Measurements from ENCODE around the gene RTN4R. TPM values are rescaled to one million over a fixed set of nuclear protein-coding genes. Genes with fewer than 3 reads are reported as not detected.

The RTN4R gene
- total and polyA plus RNA-seq, 9 of the 15 experiments (the other 6 are each of a cell fraction or from before 2014, with no cell fraction given) = 0.04 to 2.8 (median 1.4) TPM; not detected in 3

DNA sequence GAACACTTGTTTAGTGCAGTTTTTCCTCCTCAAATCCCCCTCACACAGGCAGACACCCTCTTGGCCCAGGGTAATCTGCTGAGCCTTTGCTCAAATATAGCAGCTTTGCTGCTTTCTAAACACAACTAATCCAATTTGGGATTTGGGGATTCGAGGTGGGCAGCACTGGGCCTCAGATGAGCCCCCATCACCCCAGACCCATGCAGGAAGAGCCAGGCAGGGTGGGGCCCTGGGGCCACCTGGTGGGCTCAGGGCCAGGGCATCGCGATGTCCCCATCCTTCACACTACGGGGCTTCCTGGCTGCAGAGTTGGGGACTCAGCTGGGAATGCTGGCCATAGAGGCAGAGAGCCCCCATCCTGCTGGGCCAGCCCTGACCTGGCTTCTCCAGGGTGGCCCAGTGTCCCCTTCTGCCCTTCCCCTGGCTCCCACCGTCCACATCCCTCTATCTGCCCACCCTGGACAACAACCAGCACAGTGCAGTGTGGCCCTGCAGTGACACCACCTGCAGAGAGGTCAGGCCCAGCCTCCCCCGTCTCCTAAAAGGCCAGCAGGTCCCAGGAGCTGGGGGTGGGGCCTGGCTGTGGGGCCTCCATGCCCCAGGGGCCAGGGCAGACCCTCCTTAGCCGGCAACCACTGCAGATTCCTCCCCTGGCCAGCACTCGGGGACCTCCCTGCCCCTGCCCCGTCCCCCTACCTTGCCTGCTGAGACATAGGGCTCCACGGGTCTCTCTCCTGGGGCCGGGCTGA, 60.7 kb downstream of the RTN4R start (continued):
- TF ChIP-seq HMGN3 (IDR thresholded peaks at IDR 0.05; ENCODE audit: borderline replicate concordance, extremely low read depth, insufficient read length, low read depth, low read length) (peak; percentile 49), ZBTB7A (IDR thresholded peaks at IDR 0.05; ENCODE audit: borderline replicate concordance, control insufficient read depth, low read depth, low read length) (peak; percentile 13; the same call in 1 of the 2 replicates), NR2F6 (CRISPR knock-in tag; IDR thresholded peaks at IDR 0.05) (0 out of 2 replicates have a peak, but pooled peaks have one; percentile 53), ZNF583 (CRISPR knock-in tag; IDR thresholded peaks at IDR 0.05) (peak; percentile 42; the same call in 1 of the 2 replicates), ZFX (CRISPR knock-in tag; IDR thresholded peaks at IDR 0.05) (no peak), JUNB (CRISPR knock-in tag; conservative IDR thresholded peaks at IDR 0.05) (0 out of 2 replicates have a peak, but pooled peaks have one; percentile 6), TEAD4 (IDR thresholded peaks at IDR 0.05; ENCODE audit: low read length) (no peak), TEAD4 (CRISPR knock-in tag; IDR thresholded peaks at IDR 0.05; ENCODE audit: borderline replicate concordance) (no peak), TBP (optimal IDR thresholded peaks at IDR 0.05; ENCODE audit: low read depth, low read length) (peak; percentile 11), TARDBP (IDR thresholded peaks at IDR 0.05) (0 out of 2 replicates have a peak, but pooled peaks have one; percentile 22), HNRNPLL (IDR thresholded peaks at IDR 0.05; ENCODE audit: low read depth, low read length, poor library complexity, severe bottlenecking) (peak; percentile 42)
- TF ChIP-seq, protein P1, sequence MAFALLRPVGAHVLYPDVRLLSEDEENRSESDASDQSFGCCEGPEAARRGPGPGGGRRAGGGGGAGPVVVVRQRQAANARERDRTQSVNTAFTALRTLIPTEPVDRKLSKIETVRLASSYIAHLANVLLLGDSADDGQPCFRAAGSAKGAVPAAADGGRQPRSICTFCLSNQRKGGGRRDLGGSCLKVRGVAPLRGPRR (CRISPR knock-in tag; IDR thresholded peaks at IDR 0.05) = peak; percentile 91
- TF ChIP-seq, protein P2, sequence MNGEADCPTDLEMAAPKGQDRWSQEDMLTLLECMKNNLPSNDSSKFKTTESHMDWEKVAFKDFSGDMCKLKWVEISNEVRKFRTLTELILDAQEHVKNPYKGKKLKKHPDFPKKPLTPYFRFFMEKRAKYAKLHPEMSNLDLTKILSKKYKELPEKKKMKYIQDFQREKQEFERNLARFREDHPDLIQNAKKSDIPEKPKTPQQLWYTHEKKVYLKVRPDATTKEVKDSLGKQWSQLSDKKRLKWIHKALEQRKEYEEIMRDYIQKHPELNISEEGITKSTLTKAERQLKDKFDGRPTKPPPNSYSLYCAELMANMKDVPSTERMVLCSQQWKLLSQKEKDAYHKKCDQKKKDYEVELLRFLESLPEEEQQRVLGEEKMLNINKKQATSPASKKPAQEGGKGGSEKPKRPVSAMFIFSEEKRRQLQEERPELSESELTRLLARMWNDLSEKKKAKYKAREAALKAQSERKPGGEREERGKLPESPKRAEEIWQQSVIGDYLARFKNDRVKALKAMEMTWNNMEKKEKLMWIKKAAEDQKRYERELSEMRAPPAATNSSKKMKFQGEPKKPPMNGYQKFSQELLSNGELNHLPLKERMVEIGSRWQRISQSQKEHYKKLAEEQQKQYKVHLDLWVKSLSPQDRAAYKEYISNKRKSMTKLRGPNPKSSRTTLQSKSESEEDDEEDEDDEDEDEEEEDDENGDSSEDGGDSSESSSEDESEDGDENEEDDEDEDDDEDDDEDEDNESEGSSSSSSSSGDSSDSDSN (IDR thresholded peaks at IDR 0.05; ENCODE audit: borderline replicate concordance in 1 of 2, low read depth in 2 of 2, low read length in 2 of 2) = 0 out of 4 replicates have a peak, but pooled peaks of 1 of the 2 experiments have one; percentile 17
- TF ChIP-seq, protein P3, sequence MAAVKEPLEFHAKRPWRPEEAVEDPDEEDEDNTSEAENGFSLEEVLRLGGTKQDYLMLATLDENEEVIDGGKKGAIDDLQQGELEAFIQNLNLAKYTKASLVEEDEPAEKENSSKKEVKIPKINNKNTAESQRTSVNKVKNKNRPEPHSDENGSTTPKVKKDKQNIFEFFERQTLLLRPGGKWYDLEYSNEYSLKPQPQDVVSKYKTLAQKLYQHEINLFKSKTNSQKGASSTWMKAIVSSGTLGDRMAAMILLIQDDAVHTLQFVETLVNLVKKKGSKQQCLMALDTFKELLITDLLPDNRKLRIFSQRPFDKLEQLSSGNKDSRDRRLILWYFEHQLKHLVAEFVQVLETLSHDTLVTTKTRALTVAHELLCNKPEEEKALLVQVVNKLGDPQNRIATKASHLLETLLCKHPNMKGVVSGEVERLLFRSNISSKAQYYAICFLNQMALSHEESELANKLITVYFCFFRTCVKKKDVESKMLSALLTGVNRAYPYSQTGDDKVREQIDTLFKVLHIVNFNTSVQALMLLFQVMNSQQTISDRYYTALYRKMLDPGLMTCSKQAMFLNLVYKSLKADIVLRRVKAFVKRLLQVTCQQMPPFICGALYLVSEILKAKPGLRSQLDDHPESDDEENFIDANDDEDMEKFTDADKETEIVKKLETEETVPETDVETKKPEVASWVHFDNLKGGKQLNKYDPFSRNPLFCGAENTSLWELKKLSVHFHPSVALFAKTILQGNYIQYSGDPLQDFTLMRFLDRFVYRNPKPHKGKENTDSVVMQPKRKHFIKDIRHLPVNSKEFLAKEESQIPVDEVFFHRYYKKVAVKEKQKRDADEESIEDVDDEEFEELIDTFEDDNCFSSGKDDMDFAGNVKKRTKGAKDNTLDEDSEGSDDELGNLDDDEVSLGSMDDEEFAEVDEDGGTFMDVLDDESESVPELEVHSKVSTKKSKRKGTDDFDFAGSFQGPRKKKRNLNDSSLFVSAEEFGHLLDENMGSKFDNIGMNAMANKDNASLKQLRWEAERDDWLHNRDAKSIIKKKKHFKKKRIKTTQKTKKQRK (IDR thresholded peaks at IDR 0.05; ENCODE audit: borderline replicate concordance, low read depth, low read length) = no peak
- TF ChIP-seq, protein P4, sequence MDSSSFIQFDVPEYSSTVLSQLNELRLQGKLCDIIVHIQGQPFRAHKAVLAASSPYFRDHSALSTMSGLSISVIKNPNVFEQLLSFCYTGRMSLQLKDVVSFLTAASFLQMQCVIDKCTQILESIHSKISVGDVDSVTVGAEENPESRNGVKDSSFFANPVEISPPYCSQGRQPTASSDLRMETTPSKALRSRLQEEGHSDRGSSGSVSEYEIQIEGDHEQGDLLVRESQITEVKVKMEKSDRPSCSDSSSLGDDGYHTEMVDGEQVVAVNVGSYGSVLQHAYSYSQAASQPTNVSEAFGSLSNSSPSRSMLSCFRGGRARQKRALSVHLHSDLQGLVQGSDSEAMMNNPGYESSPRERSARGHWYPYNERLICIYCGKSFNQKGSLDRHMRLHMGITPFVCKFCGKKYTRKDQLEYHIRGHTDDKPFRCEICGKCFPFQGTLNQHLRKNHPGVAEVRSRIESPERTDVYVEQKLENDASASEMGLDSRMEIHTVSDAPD (CRISPR knock-in tag; IDR thresholded peaks at IDR 0.05) = 0 out of 2 replicates have a peak, but pooled peaks have one; percentile 11
- TF ChIP-seq, protein P5, sequence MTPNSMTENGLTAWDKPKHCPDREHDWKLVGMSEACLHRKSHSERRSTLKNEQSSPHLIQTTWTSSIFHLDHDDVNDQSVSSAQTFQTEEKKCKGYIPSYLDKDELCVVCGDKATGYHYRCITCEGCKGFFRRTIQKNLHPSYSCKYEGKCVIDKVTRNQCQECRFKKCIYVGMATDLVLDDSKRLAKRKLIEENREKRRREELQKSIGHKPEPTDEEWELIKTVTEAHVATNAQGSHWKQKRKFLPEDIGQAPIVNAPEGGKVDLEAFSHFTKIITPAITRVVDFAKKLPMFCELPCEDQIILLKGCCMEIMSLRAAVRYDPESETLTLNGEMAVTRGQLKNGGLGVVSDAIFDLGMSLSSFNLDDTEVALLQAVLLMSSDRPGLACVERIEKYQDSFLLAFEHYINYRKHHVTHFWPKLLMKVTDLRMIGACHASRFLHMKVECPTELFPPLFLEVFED (CRISPR knock-in tag; conservative IDR thresholded peaks at IDR 0.05) = peak; percentile 48; the same call in 1 of the 2 replicates

All from K562 (cell line).